ACHN (cell line): ENCODE results near the gene MAPRE2.
"Not testable (repeated sequence)": the region's sequence is repeated elsewhere in the genome, so short reads cannot be mapped to it uniquely, and the experiment has no call there.

Experiments
- DNase-seq: peaks from one replicate; pipeline ENCODE4 v3.0.0-alpha.2; 2015
- in situ Hi-C: cut with HindIII; loops from 2 replicates; pipeline ENCODE4 v1.10.0; 2017; ENCODE audit warnings: low sequenced_read_pairs, low pct_ligation_motif_present, low pct_unique_long_range_greater_than_20kb

The MAPRE2 gene

DNA sequence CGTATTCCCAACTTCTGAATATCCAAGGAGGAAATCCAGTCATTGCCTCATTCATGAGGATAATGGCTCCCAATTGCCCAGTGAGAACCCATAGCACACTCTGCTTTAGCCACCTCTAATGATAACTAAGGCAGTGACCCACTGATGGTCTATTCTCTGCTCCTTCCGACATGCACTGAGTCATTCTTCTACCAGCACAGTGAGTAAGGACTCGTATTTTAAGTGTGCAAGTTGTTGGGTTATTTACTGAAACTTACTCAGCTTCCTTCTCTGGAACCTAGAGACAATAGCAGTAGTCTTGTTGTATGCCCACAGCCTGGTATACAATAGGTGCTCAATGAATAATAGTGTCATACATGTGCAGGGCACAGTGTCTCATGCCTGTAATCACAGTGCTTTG lies 118.6 kb downstream of the MAPRE2 start:
- DNase-seq = no peak
- in situ Hi-C loops = no loop called here

DNA sequence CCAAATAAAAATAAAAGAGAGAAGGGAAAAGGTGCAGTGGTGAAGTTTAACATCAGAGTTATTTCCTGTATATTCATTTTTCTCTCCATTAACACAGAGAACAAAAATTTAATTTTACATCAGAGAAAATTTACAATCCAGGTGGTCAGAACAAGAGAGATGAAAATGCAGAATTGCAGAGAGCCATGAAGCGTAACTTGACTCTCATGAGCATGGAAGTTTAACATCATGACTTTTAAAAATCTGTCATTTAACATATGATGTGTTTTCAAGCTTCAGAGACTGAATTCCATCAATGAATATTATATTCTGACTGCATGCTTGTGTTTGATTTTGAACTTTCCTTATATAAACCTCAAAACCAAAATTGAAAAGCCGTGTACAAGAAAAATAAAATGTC lies 120.3 kb downstream of the MAPRE2 start:
- in situ Hi-C loops = no loop called here
- DNase-seq = no peak

DNA sequence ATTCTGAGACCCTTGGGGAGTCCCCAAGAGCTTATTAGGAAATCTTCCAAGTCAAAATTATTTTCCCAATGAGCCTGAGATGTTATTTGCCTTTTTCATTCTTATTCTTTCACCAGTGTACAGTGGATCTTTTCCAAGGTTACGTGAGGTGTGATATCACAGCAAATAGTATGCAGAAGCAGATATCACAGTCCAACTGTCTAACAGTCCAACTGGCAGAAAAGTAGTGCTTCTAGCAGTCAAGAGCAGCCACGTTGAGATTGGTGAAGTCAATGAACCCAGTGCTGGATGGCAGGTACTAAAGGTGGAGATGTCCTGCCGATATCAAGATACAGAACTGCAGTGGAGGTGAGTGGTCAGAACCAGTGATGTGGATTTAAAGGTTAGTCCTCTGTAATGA lies 120.7 kb downstream of the MAPRE2 start:
- in situ Hi-C loops = no loop called here
- DNase-seq = no peak

DNA sequence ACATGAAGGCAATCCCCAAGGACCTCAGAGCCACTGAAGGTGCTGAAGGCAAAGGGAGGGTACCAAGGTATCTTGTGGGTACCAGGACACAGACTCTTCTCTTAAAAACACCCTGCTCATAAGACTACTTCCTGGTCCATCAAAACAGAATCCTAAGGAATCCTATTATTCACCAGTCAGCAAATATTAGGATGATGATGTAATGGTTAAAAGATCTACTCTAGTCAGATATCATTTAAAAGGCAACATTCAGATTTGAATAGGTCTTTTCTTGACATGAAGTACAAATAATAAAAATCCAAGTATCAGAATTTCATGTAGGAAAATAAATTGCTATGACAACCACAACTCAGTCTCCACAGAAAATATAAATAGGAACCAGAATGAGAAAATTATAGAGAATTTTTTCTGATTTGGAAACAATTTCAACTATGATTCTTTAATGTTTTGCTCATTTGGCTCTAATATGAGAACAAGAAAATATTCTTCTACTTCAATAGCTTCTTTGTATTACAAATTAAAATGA lies 121.9 kb downstream of the MAPRE2 start:
- no peak for DNase-seq
- in situ Hi-C loops = no loop called here

DNA sequence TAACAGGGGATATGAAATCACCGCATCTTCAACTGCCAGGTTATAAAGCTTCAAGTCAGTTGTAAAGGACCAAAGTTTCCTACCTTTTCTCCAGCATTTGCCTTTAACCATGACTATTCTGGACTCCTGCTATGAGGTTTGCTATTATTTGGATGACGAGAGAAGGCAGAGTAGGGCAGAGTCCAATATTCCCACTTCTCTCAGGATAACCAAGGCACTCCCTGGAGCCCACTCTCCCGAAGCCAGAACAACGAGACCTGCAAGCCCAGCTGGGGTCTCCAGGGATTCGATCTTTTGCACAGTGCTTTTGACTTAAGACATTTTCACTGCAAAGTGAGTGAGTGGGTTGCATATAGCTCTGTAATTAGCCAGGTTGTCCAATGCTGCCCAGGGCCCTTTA lies 122.5 kb downstream of the MAPRE2 start:
- in situ Hi-C loops = no loop called here
- no peak for DNase-seq

DNA sequence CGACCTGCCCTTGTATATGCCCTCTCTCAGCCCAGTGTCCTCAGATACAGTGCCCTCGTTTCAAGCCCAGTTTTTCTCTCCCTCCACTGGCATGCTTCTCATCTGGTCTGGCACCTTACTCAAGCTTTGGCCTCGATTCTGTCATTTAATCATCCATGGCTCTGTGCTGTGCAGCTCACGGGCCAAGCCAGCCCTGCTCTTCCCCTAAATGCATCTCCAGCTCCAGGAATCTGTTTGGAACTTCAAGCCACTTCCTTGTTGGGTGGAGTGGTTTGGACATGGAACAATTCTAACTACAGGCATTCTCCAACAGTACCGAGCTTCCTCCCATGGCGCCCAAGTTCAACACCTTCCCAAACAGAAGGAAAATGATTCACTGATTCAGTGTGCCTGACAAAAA lies 122.9 kb downstream of the MAPRE2 start:
- in situ Hi-C loops = no loop called here
- DNase-seq = no peak

DNA sequence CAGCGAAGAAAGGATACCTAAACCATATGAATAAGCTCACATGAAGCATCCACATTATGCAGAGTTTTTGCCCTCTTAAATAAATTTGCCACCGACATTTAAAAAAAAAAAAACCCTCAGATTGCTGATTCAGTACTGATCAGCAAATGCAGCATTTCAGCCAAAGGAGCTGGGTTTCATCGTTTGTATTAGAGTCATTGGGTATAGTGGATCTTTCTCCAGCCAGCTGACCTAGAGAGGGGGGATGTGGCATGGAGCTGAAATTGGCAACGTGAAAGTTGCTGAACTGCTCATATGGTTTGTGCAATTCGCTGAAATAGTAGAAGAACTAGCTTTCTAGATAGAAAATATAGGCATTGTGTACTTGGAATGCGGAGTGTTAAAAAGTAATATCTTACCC lies 126.1 kb downstream of the MAPRE2 start:
- no peak for DNase-seq
- in situ Hi-C loops = no loop called here

DNA sequence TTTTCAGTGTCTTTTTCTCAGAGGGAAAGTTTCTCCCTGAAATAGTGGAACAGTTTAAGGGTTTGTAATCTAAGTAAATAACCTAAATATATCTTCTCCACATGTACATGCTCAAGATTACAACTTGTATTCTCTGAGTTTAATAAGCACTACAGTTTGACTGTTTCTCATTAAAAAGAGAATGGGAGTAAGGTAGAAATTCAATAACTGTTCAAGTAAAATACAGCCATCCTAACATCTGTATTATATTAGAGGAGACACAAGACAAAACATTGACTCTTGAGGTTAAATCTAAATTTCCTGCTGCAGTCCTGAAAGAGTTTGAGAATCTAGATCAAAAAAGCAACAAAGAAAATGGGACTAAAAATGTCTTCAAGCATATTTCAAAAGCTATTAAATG lies 126.6 kb downstream of the MAPRE2 start:
- no peak for DNase-seq
- in situ Hi-C loops = no loop called here

DNA sequence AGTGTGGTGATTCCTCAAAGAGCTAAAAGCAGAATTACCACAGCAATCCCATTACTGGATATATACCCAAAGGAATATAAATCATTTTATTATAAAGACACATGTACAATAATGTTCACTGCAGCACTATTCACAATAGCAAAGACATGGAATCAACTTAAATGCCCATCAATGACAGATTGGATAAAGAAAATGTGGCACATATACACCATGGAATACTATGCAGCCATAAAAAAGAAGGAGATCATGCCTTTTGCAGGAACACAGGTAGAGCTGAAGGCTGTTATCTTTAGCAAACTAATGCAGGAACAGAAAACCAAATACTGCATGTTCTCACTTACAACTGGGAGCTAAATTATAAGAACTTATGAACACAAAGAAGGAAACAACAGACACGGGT lies 129.1 kb downstream of the MAPRE2 start:
- in situ Hi-C loops, DNase-seq: not testable (repeated sequence)

DNA sequence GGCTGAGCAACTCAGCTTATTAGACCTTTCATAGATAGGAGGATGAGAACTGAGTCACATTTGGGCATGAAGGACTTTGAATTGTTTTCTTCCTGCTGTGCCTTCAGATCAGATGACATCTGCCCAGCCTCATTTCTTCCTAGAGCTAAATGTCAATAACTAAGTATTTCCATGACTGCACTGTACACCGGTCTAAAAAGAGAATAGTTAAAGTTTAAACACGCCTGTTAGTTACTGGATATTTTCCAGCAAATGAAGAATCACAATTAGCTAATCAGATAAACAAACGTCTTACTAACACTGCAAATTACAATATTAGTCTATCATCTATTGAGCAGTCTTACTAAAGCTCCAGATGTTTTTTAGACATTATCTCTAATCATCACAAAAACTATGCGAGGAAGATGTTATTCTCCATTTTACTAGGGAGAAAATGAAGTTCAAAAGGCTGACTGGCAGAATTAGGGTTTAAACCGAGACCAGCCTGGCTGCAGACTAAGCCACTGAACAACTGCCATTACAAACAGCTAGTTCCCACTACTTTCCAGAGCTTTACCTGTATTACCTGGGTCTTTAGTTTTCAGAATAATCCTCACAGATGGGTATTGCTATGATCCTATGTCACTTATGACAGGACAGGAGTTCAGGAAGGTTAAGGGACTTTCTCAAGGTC lies 130.2 kb downstream of the MAPRE2 start:
- in situ Hi-C loops = no loop called here
- DNase-seq = no peak

DNA sequence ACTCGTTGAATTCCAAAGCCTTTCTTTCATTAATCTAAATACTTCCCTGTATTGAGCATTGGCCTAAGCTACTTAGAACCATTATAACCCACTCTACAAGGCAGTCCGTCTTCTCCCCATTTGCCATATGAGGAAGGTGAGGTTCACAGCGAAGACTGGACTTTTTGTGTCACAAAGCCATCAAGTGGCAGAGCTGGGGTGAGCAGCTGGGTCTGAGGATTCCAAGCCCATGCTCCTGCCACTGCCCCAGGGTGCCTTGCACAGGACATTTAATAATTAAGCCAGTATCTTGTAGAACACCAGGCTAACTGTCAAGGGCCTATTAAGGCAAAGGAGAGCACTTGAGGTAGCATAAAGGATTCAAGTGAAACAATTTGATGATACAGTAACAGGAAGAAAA lies 130.8 kb downstream of the MAPRE2 start:
- in situ Hi-C loops = no loop called here
- no peak for DNase-seq

DNA sequence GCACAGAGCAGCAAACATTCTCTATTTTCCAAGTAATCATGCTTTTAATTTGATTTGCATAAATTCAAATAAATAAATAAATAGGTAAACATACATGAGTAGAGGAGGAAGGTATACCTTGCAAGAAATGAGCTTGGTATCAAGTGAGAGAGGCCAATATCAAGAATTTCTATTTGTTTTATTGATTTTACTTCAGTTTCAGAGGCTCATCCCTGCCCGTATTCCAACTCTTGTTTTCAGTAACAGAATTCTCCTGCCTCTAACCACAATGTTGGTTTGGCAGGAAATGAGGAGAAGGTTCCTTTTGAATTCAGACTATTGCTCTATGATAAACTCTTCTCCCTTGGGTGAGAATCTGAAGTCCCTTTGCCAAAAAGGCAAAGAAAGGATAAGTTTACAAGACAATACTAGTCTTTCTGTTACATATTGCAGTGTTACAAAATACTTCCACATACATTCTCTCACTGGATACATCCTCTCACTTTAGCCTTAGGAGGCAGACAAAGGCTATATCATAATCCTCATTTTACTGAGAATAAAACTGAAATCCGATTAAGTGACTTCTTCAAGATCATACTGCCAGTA lies 131.3 kb downstream of the MAPRE2 start:
- in situ Hi-C loops = no loop called here
- no peak for DNase-seq

DNA sequence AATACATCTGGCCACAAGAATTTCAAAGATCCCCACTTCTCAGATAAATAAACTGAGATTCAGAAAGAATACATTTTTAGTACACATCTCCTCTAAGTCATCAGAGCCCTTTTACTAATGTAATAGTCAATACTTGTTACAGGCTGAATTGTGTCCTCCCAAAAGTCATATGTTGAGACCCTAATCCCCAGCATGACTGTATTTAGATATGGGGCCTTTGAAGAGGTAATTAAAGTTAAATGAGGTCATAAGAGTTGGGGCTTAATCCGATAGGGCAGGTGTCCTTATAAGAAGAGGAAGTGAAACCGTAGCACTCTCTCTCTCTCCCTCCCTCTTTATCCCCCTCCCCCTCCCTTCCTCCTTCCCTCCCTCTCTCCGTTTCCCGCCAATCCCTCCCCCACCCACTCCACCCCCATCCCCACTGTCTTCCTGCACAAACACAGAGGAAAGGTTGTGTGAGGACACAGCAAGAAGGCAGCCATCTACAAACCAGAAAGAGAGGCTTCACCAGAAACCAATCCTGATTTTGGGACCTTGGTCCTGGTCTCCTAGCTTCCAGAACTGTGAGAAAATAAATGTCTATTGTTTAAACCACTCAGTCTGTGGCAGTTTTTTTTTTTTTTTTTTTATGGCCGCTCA lies 133.0 kb downstream of the MAPRE2 start:
- in situ Hi-C loops = no loop called here

DNA sequence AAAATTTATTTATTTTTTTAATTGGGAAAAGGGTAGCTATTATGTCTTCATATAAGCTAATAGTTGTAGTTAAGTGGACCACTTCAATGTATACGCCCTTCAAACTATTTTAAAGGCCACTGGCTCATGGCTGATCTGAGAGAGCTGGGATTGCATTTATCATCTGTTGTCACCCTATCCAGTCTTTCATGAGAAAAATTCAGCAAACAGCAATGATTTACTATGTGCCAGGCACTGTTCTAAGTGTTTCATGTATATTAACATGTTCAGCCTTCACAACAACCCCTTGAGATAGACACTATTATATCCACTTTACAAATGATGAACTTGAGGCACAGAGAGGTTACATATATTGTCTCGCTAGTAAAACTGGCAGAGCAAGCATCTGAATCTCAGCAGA lies 133.5 kb downstream of the MAPRE2 start:
- in situ Hi-C loops = no loop called here
- no peak for DNase-seq

More for the DNA sequence above, 133.0 kb downstream of the MAPRE2 start:
- DNase-seq = no peak

DNA sequence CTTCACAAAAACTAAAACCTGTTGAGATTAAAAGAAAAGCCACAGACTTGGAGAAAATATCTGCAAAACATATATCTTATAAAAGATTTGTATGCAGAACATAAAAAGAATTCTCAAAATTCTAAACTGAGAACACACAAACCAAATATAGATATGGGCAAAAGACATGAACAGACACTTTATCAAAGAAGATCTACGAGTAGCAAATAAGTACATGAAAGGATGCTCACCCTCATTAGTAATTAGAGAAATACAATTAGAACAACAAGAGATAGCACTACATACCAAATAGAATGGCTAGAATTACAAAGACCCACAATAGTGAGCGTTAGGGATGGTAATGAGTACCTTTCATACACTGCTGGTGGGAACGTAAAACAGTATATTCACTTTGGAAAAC lies 135.7 kb downstream of the MAPRE2 start:
- in situ Hi-C loops = no loop called here
- no peak for DNase-seq

DNA sequence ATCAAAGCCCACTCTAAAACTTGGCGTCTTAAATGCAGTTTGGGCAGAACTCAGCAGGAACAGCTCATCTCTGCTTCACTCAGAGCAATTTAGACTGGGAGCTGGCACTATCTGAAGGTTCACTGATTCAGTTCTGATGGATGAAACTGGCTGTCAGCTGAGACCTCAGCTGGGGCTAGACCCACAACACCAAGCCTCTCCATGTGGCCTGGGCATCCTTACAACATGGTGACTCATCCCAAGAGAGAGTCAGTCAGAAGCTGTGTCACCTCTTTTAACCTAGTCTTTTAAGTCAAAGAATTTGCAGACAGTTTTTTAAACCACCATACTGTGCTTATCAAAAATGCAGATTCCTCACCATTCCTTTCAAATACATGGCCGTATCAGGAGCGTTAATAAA lies 137.0 kb downstream of the MAPRE2 start:
- in situ Hi-C loops = no loop called here
- DNase-seq = peak; percentile 42

DNA sequence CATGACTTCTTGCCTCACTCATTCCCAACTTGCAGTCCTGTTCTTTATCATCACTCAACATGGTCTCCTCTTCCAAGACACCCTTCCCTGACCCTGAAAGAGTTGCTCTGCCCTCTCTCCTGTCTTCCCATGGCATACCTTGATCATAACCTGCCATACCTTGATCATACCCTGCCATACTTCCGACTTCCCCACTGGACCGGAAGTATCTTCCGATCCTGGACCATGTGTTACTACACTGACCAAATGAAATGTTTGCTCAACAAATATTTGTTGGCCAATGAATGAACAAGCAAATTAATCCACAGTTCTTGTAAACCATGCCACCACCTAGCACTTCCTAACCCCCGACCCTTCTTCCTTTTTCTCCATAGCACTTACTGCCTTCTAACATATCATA lies 138.7 kb downstream of the MAPRE2 start:
- in situ Hi-C loops = no loop called here
- no peak for DNase-seq

DNA sequence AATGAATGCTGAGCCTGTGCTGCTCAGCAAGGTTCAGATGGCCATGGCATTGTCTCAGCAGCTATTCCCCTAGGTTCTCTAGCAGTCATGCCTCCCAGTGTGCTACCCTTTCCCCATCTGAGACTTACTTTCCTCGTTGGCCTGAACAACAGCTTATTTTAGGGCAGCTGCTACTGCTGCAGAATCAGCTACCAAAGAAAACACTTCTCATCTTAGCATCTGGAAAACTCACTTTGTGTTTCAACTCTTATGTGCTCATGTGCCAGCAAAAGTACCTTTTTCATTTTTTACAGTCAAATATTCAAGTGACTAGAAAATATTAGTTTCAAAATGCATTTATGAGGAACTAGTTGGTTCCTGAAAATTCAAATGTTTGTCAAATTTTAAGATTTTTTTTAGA lies 139.2 kb downstream of the MAPRE2 start:
- in situ Hi-C loops = no loop called here
- DNase-seq = no peak

DNA sequence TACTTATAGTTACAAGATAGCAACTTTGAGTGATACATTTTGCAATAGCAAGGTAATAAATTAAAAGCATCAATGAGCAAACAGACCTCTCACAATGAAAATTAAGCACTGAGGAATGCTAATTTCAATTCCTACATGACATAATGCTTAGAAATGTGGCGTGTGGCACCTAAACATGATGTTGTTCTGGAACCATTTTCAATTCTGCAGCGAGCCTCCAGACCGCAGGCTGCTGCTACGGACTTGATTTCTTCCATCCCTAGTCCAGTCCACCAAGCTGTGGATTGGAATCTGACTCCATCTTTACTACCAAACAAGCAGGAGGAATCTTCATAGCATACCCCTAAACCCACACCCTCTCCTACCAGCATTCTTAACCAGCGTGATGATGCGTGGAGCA lies 140.9 kb downstream of the MAPRE2 start:
- in situ Hi-C loops = no loop called here
- no peak for DNase-seq

DNA sequence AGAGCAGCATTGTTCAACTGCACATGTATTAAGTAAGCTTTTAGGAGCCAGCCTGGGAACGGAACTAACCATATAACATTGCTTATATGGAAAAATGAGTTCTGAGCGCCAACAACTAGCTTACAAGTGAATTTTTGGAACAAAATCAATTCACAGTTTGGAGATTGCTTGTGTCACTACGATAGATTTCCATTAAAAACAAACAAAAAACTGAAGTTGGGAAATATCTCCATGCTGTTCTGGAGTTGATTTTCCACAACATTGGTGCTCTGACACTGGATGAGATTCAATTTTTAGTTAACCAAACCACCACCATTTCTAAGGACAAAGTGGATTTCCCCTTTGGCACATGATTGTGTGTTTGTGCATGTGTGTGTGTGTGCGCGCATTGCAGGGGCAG lies 142.7 kb downstream of the MAPRE2 start:
- no peak for DNase-seq
- in situ Hi-C loops = no loop called here
